HG03066 (cell line): Measurements from ENCODE around the gene OR52B4.
"Not testable (repeated sequence)": the region's sequence is repeated elsewhere in the genome, so short reads cannot be mapped to it uniquely, and the experiment has no call there.

Source experiments
- ATAC-seq: cut with Tn5 transposase; IDR thresholded peaks from one replicate; pipeline ENCODE4 v1.9.1; 2021; ENCODE audit warnings: low read depth; ENCODE audit not compliant: unreplicated experiment

OR52B4 gene

GRCh38 chr11:4368286-4368685 lies at the start of gene OR52B4:
Gene OR52B4, minus strand, starts transcription at chr11:4368386. Its CDS starts 91 bp downstream, at chr11:4368295.
- ATAC-seq = no peak

GRCh38 chr11:4416816-4417215 lies 48.6 kb upstream of the OR52B4 start:
- no peak for ATAC-seq

- ATAC-seq = no peak
Measured at GRCh38 chr11:4416306-4416705, 48.1 kb upstream of the OR52B4 start.

- not testable (repeated sequence) for ATAC-seq
Measured at GRCh38 chr11:4406206-4406605, 38.0 kb upstream of the OR52B4 start.

DNA sequence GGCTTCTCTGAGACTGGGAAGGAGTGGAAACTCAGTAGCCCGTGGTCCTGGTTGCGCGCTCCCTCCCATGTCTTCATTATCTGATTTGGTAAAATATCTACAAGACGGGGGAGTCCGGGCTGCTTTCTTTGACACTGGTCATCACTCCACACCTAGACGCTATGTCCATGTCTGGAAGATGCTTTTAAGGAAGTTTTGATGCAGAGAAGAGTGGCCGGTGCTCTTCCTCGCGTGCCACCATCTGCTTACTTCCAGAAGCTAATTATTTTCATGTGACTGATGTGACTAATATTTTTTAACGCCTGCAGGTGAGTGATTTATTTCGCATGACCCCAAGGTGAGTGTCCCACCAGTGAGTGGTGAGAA lies 25.7 kb upstream of the OR52B4 start:
- ATAC-seq = peak; percentile 9

- ATAC-seq = peak; percentile 100
Measured at GRCh38 chr11:4393209-4393857, 25.1 kb upstream of the OR52B4 start, which contains the start of gene TRIM21. Gene TRIM21, minus strand, starts transcription at chr11:4393702. Its CDS starts 3,293 bp downstream, at chr11:4390409.

DNA sequence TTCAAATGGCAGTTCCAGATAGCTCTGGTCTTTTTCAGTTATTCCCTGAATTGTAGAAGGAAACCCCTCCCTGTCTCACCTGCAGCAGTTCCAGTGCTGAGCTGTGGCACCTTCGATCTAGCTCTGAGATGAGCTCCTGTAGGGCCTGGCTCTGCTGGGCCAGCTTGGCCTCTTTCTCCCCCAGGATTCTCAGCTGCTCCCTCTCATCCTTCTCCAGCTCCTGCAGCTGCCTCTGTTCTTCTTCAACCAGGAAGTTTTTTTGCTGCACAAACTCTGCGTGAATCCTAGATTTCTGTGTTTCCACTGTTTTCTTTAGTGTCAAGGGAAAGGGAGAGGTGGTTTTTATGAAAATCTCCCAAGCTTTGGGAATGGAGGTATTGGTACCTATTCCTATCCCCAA lies 20.0 kb upstream of the OR52B4 start:
- no peak for ATAC-seq

- no peak for ATAC-seq
Measured at GRCh38 chr11:4385978-4386740, 18.0 kb upstream of the OR52B4 start.

DNA sequence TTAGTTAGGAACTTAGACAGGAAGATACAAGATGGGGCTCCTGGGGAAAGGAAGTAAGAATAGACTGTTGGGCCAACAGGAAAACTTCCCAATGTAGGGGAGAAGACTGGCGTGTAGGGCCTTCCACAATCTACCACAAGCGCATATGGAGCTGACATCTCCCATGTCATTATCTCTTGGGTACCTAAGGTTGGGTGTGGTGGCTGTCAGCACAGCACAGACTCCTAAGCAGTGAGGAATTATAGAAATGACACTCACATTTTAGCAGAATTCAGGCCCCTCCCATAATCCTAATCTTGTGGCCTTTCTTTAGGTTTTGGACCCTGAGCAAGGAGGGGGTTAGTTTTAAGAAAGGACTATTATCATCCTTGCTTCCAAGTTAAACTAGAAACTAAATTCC lies 13.7 kb upstream of the OR52B4 start:
- no peak for ATAC-seq

GRCh38 chr11:4375431-4376140 lies 7.4 kb upstream of the OR52B4 start:
- no peak for ATAC-seq

GRCh38 chr11:4370166-4370565 lies 2.0 kb upstream of the OR52B4 start:
- no peak for ATAC-seq

- not testable (repeated sequence) for ATAC-seq
Measured at GRCh38 chr11:4348142-4348541, 20.0 kb downstream of the OR52B4 start.

- not testable (repeated sequence) for ATAC-seq
Measured at GRCh38 chr11:4345366-4345765, 22.8 kb downstream of the OR52B4 start.

DNA sequence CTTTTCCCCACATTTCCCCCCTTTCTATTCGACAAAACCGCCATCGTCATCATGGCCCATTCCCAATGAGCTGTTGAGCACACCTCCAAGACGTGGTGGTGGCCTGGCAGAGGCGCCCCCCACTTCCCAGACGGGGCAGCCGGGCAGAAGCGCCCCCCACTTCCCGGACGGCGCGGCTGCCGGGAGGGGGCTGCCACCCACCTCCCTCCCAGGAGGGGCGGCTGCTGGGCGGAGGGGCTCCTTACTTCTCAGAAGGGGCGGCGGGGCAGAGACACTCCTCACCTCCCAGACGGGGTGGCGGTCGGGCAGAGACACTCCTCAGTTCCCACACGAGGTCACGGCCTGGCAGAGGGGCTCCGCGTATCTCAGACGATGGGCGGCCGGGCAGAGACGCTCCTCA lies 33.8 kb downstream of the OR52B4 start:
- ATAC-seq = not testable (repeated sequence)
